Measurements from ENCODE around the gene OSBPL10.

- no peak for TF ChIP-seq CTCF (conservative IDR thresholded peaks at IDR 0.05 in 1 of 2, IDR thresholded peaks at IDR 0.05 in 1 of 2; ENCODE audit: extremely low read depth in 1 of 2, insufficient read depth in 1 of 2, low read depth in 1 of 2, low read length in 2 of 2)
- no peak for TF ChIP-seq EZH2 (IDR thresholded peaks at IDR 0.05; ENCODE audit: borderline replicate concordance, low read length)
These were observed 364.4 kb downstream of the OSBPL10 start for GRCh38 chr3:31616711-31617110.

All from mammary epithelial cell (primary cell).